ENCODE results near the gene RFX3. TPM values are rescaled to one million over a fixed set of nuclear protein-coding genes. Genes with fewer than 3 reads are reported as not detected.

The RFX3 gene
- total and polyA plus RNA-seq, 2 donors from 2014 or later: 1.6 to 17.8 TPM

GRCh38 chr9:3500044-3500443, 25.8 kb downstream of the RFX3 start:
- H3K4me1 ChIP-seq (ENCODE audit: control insufficient read depth in 2 of 3, insufficient read depth in 2 of 3, low read depth in 1 of 3, low read length in 3 of 3): no peaks in the 10 kb centered on the region
- no peak overlapping the region for H3K9ac ChIP-seq (ENCODE audit: low read length in 3 of 3)
- no peaks in the 10 kb centered on the region for H3K27me3 ChIP-seq (ENCODE audit: control insufficient read depth, insufficient read depth, low read length)
- no peak for TF ChIP-seq CTCF (IDR thresholded peaks at IDR 0.05; ENCODE audit: borderline replicate concordance, extremely low read depth, insufficient read depth)
- H3K27ac ChIP-seq (ENCODE audit: low read depth in 2 of 2, low read length in 2 of 2): no peak overlapping the region
- no peak for DNase-seq
- H3K9me3 ChIP-seq (ENCODE audit: control insufficient read depth in 2 of 3, insufficient read depth in 1 of 3, low read length in 3 of 3): no peaks in the 10 kb centered on the region
- no peak for FAIRE-seq
- intact Hi-C loops (cut with DNase I): no loop called here
- no peaks in the 10 kb centered on the region for H3K36me3 ChIP-seq (ENCODE audit: control insufficient read depth in 2 of 3, insufficient read depth in 3 of 3, low read length in 3 of 3)
- no peak overlapping the region for H3K4me3 ChIP-seq (ENCODE audit: low read length in 3 of 3)

- no peak for TF ChIP-seq CTCF (IDR thresholded peaks at IDR 0.05; ENCODE audit: borderline replicate concordance, extremely low read depth, insufficient read depth)
- Histone ChIP-seq H3K36me3 (ENCODE audit: control insufficient read depth in 2 of 3, insufficient read depth in 3 of 3, low read length in 3 of 3) (no peaks in the 10 kb centered on the region), H3K27me3 (ENCODE audit: control insufficient read depth, insufficient read depth, low read length) (no peaks in the 10 kb centered on the region), H3K4me1 (ENCODE audit: control insufficient read depth in 2 of 3, insufficient read depth in 2 of 3, low read depth in 1 of 3, low read length in 3 of 3) (no peaks in the 10 kb centered on the region), H3K9me3 (ENCODE audit: control insufficient read depth in 2 of 3, insufficient read depth in 1 of 3, low read length in 3 of 3) (no peaks in the 10 kb centered on the region), H3K9ac (ENCODE audit: low read length in 3 of 3) (no peak overlapping the region), H3K4me3 (ENCODE audit: low read length in 3 of 3) (no peak overlapping the region), H3K27ac (ENCODE audit: low read depth in 2 of 2, low read length in 2 of 2) (no peak overlapping the region)
- DNase-seq: peak in 2 of 5 donors; percentile 48 to 55
- FAIRE-seq: no peak
- intact Hi-C loops (cut with DNase I): no loop called here
Measured at GRCh38 chr9:3498691-3499090, 27.1 kb downstream of the RFX3 start.

- Histone ChIP-seq H3K27ac (ENCODE audit: low read depth in 2 of 2, low read length in 2 of 2) (no peak overlapping the region), H3K4me1 (ENCODE audit: control insufficient read depth in 2 of 3, insufficient read depth in 2 of 3, low read depth in 1 of 3, low read length in 3 of 3) (no peaks in the 10 kb centered on the region), H3K4me3 (ENCODE audit: low read length in 3 of 3) (no peak overlapping the region), H3K9ac (ENCODE audit: low read length in 3 of 3) (no peak overlapping the region), H3K36me3 (ENCODE audit: control insufficient read depth in 2 of 3, insufficient read depth in 3 of 3, low read length in 3 of 3) (no peaks in the 10 kb centered on the region), H3K27me3 (ENCODE audit: control insufficient read depth, insufficient read depth, low read length) (no peaks in the 10 kb centered on the region), H3K9me3 (ENCODE audit: control insufficient read depth in 2 of 3, insufficient read depth in 1 of 3, low read length in 3 of 3) (no peaks in the 10 kb centered on the region)
- TF ChIP-seq CTCF (IDR thresholded peaks at IDR 0.05; ENCODE audit: borderline replicate concordance, extremely low read depth, insufficient read depth): no peak
- no peak for FAIRE-seq
- DNase-seq: no peak
- intact Hi-C loops (cut with DNase I): no loop called here
Measured at GRCh38 chr9:3497857-3498256, 27.9 kb downstream of the RFX3 start.

GRCh38 chr9:3497401-3497800, 28.4 kb downstream of the RFX3 start:
- Histone ChIP-seq H3K36me3 (ENCODE audit: control insufficient read depth in 2 of 3, insufficient read depth in 3 of 3, low read length in 3 of 3) (no peaks in the 10 kb centered on the region), H3K27me3 (ENCODE audit: control insufficient read depth, insufficient read depth, low read length) (no peaks in the 10 kb centered on the region), H3K9me3 (ENCODE audit: control insufficient read depth in 2 of 3, insufficient read depth in 1 of 3, low read length in 3 of 3) (no peaks in the 10 kb centered on the region), H3K27ac (ENCODE audit: low read depth in 2 of 2, low read length in 2 of 2) (no peak overlapping the region), H3K9ac (ENCODE audit: low read length in 3 of 3) (no peak overlapping the region), H3K4me1 (ENCODE audit: control insufficient read depth in 2 of 3, insufficient read depth in 2 of 3, low read depth in 1 of 3, low read length in 3 of 3) (no peaks in the 10 kb centered on the region), H3K4me3 (ENCODE audit: low read length in 3 of 3) (no peak overlapping the region)
- FAIRE-seq: no peak
- no peak for DNase-seq
- TF ChIP-seq CTCF (IDR thresholded peaks at IDR 0.05; ENCODE audit: borderline replicate concordance, extremely low read depth, insufficient read depth): no peak
- intact Hi-C loops (cut with DNase I): no loop called here
